ENCODE measurements around the gene PHF2.

- no peak for TF ChIP-seq CTCF (conservative IDR thresholded peaks at IDR 0.05)
- no peak for TF ChIP-seq EZH2 (IDR thresholded peaks at IDR 0.05; ENCODE audit: low read depth)
These were observed 85.2 kb downstream of the PHF2 start for GRCh38 chr9:93661591-93661990.
